CD4-positive, alpha-beta T cell treated with Interleukin-1 beta for 1 hour (primary cell): ENCODE results near the gene NTM.

Experiments
- DNase-seq, 2 donors: peaks; one replicate each; pipeline ENCODE4 v3.0.0-alpha.2; 2020 to 2022

NTM gene

DNA sequence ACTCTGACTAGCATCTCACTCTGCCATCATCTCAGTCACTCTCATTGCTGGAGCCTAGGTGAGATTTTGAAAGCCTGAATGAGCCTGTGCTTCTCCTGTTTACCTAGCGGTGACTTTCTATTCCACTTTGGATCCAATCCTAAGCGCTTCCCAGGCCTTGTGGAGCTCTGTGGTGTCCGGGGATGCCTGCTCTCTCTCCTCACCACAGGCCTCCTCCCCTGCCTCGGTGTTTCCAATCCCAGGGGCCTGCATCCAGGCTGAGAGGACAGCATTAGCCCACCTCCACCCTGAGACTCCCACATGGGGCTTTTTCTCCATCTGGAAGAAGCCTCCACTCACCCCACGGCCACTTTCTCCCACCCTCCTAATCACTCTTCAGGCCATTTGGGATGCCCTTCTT, 380.3 kb downstream of the NTM start:
- no peak for DNase-seq

DNA sequence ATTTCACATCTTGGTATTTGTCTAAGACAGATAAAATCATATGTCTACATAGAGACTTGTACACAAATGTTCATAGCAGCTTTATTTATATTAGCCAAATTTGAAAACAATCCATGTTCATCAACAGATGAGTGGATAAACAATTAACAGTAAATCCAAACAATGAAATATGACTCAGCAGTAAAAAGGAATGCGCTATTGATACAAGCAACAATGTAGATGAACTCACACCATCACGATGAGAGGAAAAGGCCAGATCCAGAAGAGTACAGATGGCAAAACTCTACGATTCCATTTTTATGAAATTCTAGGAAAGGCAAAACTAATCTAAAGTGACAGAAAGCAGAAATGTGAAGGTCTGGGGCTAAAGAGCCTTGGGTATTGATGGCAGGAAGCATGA, 384.3 kb downstream of the NTM start:
- DNase-seq = no peak

DNA sequence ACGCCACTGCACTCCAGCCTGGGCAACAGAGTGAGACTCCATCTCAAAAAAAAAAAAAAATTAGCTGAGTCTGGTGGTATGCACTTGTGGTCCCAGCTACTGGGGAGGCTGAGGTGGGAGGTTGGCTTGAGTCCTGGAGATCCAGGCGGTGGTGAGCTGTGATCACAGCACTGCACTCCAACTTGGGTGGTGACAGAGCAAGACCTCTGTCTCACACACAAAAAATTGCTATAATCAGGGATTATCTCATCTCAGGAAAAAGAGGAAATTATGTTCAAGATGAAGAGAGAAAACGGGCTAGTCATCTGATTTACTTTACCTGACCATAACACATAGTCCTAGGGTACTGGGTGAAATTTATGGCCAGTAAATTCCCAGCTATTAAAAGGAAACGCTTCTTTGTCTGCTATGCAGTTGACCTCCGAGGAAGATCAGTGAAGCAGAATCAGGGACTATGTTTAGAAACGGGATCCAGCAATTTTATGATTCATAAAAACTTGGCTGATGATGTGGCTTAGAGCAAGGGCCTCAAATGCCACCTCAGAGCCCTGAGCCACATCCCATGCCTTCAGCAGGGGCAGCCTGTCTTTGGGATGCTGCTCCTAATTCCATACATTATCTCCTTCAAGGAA, 386.2 kb downstream of the NTM start:
- no peak for DNase-seq

DNA sequence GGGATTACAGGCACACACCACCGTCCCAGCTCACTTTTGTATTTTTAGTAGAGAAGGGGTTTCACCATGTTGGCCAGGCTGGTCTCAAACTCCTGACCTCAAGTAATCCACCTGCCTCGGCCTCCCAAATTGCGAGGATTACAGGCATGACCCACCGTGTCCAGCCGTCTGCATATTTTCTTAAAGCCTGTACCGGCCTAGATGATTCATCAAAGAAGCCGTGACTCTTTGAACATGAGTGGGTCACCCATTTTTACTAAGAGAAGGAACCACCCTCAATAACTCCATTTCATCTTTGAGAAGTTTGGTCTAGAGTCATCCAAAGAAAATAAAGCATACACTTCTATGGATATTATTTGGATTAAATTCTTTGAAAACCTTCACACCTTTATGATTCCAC, 388.3 kb downstream of the NTM start:
- DNase-seq = no peak

- no peak for DNase-seq
These were observed 388.7 kb downstream of the NTM start for GRCh38 chr11:131759140-131759539.

DNA sequence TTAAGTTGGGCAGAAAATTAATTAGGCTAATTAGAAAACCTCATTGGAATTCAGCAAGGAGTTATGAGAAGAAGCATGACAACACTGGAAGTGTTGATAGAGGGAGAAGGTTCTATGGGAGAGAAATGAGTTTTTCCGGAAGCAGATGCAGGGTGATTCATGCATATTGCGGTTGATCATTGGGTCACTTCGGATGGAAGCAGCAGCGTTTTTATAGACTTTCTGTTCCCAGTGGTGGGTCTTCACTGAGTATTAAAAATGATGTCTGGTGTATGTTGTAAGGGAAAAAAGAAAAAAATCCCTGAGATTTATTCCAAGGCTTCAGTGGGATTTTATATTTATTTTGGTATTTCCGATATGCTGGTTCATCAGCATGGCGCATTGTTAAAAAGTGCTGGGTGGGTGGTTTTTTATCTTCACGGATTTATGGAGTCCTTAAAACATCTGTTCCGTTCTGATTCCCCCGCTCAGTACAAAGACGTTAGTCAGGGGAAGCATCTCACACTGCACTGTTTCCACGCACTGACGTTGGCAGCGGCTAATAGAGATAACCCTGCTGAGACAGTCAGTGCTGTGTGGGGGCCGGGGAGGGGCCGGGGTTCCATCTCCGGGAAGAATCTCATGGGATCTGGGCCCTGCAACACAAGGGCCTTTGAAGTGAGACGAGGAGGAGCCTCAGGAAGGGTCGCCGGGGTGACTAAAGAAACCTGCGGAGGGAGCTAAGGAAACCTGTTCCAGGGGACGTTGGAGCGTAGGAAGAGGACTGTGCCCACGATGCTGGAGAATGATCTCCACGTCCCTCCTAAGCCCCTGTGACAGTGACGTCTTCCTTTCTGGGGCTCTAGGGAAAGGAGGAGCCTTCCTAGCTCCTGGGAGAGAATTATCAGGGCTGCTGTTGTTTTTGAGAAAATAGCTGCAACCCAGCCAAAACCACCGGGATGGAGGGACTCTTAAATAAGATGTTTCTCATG, 390.0 kb downstream of the NTM start:
- no peak for DNase-seq

GRCh38 chr11:131762346-131763110, 392.1 kb downstream of the NTM start:
- DNase-seq = no peak

DNA sequence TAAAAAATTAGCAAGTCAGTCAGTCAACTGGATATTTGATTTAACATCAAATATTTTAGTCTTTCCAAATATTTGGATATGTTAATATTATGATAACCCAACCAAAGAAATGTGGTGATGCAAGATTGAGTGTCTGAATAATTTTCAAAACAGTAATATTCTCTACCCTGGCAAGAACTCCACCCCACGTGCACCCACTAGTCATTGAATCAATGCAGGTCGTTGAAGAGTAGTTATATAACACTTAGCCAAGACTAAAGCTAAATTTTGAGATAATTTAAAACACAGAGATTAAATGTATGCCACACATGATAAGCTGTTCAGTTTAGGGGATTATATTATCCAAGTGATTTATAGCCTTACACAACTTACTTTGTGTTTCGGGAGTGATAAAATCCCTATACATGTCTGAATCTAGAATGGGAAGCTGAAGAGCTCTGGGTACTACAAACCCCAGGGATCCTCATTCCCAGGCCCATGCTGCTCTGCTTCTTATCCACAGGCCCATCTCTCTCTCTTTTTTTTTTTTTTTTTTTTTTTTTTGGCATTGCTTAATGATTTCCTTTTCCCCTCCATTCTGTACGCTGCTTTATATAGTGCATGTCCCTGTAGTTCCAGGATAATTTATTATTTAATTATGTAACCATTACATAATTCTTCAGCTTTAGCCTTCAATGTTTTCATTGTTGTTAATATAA, 392.9 kb downstream of the NTM start:
- no peak for DNase-seq

- no peak for DNase-seq
These were observed 393.7 kb downstream of the NTM start for GRCh38 chr11:131764126-131764525.

DNA sequence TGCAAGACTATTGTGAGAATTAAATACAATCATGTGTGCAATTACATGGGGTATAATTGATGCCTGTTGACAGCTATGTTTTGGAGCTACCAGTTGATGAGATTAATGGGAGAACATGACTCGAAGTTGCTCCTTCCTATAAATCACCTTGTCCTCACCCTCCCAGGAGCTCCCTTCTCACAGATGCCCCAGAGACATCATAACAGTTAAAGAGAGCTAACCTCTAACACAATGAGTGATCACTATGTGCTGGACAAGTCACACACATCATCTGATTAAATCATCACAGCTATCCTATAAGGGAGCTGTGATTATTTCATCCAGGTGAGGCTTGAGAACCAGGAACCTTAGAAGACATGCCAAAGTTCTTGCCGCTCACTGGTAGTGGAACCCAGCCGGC, 394.2 kb downstream of the NTM start:
- DNase-seq = no peak

DNA sequence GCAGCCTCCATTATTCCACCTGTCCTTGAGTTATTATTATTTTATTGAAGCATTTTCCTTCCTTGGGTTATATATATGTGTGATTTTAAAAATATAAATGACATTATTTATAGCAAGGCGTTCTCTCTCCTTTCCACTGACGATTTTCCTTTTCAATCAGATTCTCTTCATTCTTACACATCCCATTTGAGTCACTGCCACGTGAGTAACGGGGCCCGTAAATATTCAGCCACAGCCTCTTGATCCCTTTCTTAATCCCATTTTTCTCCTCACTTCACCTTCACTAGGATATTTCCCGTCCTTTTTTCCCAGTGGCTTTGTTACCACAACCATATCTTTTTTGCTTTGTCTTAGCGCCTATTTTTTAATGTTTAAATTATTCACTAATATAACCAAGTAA, 396.2 kb downstream of the NTM start:
- DNase-seq = no peak

DNA sequence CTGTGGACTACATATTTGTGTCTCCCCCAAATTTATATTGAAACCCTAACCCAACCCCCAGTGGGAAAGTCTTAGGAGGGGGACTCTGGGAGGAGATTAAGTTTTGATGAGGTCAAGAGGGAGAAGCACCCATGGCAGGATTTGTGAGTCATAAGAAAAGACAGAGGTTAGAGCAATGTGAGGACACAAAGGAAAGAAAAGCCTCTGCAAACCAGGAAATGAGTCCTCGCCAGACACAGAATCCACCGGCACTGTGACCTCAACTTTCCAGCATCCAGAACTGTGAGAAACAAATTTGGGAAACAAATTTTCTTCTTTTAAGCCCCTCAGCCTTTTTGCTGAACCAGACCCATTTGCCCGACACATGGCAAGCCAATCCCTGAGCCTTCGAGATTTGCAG, 397.0 kb downstream of the NTM start:
- no peak for DNase-seq

- DNase-seq = no peak
These were observed 400.4 kb downstream of the NTM start for GRCh38 chr11:131770801-131771200.

DNA sequence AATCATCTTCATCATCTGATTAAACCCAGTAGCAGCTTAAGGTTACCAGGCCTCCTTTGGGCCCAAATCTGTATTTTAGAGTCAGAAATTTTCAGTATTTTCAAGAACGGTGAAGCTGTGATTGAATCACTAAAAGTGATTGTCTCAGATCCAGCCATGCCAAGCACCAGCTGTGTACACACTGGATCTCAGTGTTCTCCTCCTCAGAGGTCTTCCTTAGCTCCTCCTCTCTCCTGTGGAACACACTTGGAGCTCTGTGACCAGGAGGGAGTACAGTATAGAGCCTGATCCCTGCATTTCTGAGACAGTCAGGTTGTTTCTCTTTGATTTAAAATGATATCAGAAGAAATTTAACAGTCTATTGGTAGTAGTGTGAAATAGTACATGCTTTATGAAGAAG, 401.1 kb downstream of the NTM start:
- no peak for DNase-seq

- no peak for DNase-seq
These were observed 403.2 kb downstream of the NTM start for GRCh38 chr11:131773626-131774025.

DNA sequence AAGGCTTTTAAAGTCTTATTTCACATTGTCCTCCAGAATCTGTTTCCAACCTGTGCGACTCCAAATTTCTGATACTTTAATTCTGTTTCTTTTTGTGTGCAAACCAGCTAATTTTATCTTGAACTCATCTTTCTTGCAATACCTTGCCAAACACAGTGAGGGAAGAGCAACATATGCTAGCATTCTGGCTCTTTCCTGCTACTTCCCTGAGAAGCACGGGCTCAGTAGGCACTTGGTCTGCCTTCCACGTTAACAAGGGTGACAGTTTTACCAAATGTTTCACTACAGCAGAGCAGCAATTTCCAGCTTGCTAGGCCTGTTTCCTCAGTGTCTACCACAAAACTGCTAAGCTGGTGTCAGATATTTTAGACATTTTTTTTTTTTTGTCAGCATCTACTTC, 405.8 kb downstream of the NTM start:
- DNase-seq = no peak

DNA sequence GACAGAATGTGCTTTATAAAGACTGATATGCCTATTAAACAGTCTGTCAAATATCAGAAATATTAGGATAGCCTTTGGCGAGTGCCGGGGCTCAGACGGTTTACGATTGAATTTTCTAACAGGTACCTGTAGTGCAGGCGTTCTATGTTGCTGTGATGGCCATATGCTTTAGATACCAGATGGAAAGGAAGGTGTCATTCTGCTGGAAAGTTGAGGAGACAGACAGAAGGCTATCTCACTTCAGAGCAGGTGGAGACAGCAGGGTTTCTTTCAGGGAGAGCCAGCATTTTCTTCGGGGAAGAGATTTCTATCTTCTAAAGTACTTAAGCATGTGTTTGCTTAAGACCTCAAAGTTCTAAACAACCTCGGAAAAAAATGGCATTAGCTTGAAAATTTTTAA, 415.4 kb downstream of the NTM start:
- no peak for DNase-seq

DNA sequence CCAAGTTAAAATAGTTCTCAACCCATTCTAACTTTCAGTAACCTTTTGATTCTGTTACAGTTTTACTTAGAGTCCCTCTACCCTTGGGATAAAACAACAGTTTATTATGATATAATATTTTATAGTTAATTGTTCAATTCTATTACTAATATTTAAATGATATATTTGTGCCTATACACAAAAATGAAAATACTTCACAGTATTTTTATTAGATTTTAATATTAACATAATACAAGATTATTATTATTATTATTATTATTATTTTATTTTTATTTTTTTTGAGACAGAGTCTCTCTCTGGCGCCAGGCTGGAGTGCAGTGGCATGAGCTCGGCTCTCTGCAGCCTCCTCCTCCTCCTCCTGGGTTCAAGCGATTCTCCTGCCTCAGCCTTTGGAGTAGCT, 416.7 kb downstream of the NTM start:
- no peak for DNase-seq

DNA sequence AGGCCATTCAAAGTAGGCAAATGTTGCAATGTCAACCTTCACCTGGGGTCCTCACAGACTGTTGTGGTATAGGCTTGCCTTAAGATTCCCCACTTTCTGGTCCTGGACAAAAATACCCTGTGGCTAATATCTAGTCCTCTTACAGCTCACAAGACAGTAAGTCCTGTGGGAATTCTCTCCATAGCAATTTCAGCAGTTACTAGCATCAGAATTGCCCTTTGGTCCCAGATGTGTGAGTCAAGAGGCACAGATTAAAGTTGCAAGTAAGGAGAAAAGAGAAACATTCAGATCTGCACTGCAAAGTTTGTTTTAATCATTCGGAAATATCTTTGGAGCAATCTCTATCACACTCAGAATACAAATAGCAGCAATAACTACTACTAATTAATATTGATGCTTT, 420.2 kb downstream of the NTM start:
- no peak for DNase-seq

DNA sequence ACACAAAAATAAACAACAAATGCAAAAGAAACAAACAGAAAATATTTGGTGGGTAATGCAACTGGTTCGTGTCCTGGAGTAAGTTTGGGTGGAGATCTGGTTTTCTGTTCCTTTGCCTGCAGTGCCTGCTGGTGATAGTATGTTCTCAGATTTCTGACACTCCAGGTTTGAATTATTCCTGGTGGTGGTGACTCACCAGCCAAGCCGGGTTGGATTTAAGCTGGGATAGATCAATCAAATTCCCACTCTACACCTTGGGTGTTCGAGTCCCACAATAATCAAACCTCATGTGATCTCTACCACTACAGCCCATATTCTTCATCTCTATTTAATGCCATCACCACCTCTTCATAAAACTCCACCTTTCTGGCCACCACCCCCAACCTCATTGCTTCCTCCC, 421.8 kb downstream of the NTM start:
- no peak for DNase-seq

DNA sequence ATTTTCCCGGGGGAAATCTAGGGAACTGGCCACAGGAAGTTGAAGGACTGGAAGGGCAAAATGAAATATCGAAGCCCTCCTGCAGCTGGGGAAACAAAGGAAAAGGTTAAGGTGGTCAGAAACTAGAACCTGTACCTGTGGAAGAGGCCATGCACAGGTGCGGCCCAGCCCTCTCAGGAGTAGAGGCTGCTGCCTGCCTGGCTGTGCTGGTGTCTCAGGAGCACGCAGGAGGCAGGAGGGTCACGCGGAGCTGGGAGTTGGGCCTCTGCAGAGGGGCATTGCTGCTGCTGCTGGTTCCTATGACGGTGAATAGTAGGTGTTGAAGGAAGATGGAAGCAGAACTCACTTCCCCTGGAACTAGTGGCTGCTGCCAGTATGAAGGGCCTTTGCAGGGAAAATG, 425.7 kb downstream of the NTM start:
- no peak for DNase-seq

DNA sequence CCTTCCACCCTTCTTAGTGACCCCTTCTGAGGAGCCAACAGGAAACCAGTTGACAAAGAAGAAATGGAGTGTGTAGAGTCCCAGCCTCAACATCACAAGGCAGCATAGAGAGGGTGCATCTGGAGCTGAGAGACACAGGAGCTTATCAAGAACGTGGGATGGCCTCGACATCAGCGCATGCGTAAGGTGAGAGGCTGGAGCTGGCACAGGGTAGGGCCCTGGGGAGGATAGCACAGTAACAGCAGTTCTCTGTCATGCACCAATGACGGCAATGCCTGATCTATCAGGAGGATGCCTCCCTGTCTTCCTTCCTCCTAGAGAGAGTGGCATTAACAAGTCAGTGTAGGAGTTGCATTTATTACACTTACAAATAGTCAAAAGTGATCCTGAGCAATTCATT, 426.1 kb downstream of the NTM start:
- DNase-seq = no peak

- DNase-seq = no peak
These were observed 430.0 kb downstream of the NTM start for GRCh38 chr11:131800452-131800851.
